HepG2 (cell line): ENCODE results near the gene DAB1.

Experiments
- CBFB ChIP-seq: sonication (generic); formaldehyde crosslinking; IDR thresholded peaks from 2 replicates; pipeline ENCODE4 v1.4.0; 2020; ENCODE audit warnings: missing genetic modification reagents
- EP300 ChIP-seq, 3 experiments: sonication (generic) in 1 of 3; formaldehyde crosslinking in 1 of 3; IDR thresholded peaks; 2 replicates each; pipeline versions ENCODE4 v1.5.1 to v1.6.1; 2011 to 2020; ENCODE audit warnings: low read depth in 2 of 3, low read length in 2 of 3, borderline replicate concordance in 1 of 3, improper control_type of control experiment in 1 of 3, mild to moderate bottlenecking in 1 of 3, missing genetic modification reagents in 1 of 3, moderate library complexity in 1 of 3
- ISL2 ChIP-seq: sonication (generic); formaldehyde crosslinking; IDR thresholded peaks from 2 replicates; pipeline ENCODE4 v1.5.0; 2020; ENCODE audit warnings: missing genetic modification reagents
- POLR2A ChIP-seq, 2 experiments: IDR thresholded peaks; 2 replicates each; pipeline ENCODE4 v1.6.1; 2011; ENCODE audit warnings: low read depth in 2 of 2, low read length in 2 of 2, mild to moderate bottlenecking in 1 of 2, moderate library complexity in 1 of 2; ENCODE audit not compliant: insufficient read depth in 1 of 2
- RAD21 ChIP-seq: fragments of 450-650 bp; formaldehyde crosslinking; IDR thresholded peaks from 2 replicates; pipeline ENCODE4 v1.5.0; 2020; ENCODE audit warnings: mild to moderate bottlenecking
- RAD51 ChIP-seq: fragments of 450-650 bp; IDR thresholded peaks from 2 replicates; pipeline ENCODE4 v1.6.1; 2016; ENCODE audit warnings: borderline replicate concordance
- ZBTB1 ChIP-seq: sonication (generic); formaldehyde crosslinking; IDR thresholded peaks from 2 replicates; pipeline ENCODE4 v1.4.0; 2020; ENCODE audit warnings: missing genetic modification reagents, borderline replicate concordance
- ZNF615 ChIP-seq: sonication (generic); formaldehyde crosslinking; IDR thresholded peaks from 2 replicates; pipeline ENCODE4 v1.5.0; 2020; ENCODE audit warnings: mild to moderate bottlenecking, missing genetic modification reagents, borderline replicate concordance
- TF ChIP-seq, protein P1 (sequence below): IDR thresholded peaks from 2 replicates; pipeline ENCODE4 v1.6.1; 2016; ENCODE audit warnings: missing compliant biosample characterization, missing genetic modification reagents, borderline replicate concordance

DNA sequence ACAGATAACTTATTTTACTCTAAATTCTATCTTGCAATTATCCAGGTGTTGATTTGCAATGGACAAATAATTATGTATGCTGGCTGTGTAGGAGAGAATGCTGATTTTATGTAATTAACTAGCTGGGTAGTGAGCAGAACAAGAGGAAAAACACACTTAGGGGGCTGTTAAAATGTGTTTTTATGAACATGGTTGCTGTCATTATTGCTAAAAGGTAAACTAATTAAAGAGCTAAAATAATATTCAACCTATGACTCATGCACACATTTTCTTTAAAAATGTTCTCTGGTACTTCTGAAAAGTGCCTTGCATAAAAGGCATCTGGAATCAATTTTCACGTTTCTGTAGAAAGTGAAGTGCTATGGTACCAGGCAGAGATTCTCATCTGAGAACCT, 265.3 kb downstream of the DAB1 start:
- TF ChIP-seq, protein P1, sequence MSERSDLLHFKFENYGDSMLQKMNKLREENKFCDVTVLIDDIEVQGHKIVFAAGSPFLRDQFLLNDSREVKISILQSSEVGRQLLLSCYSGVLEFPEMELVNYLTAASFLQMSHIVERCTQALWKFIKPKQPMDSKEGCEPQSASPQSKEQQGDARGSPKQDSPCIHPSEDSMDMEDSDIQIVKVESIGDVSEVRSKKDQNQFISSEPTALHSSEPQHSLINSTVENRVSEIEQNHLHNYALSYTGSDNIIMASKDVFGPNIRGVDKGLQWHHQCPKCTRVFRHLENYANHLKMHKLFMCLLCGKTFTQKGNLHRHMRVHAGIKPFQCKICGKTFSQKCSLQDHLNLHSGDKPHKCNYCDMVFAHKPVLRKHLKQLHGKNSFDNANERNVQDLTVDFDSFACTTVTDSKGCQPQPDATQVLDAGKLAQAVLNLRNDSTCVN (CRISPR knock-in tag) = no peak
- no peak for TF ChIP-seq RAD21
- no peak for TF ChIP-seq EP300 (IDR thresholded peaks at IDR 0.05; ENCODE audit: low read depth in 2 of 2, low read length in 2 of 2)
- no peak for TF ChIP-seq EP300 (CRISPR knock-in tag; IDR thresholded peaks at IDR 0.05; ENCODE audit: borderline replicate concordance)
- TF ChIP-seq CBFB = no peak
- TF ChIP-seq RAD51 = no peak
- no peak for TF ChIP-seq ZNF615 (CRISPR knock-in tag)
- no peak for TF ChIP-seq POLR2A (IDR thresholded peaks at IDR 0.05; ENCODE audit: insufficient read depth in 1 of 2, low read depth in 2 of 2, low read length in 2 of 2)
- no peak for TF ChIP-seq ZBTB1 (CRISPR knock-in tag)
- TF ChIP-seq ISL2 (CRISPR knock-in tag) = no peak
